NCI-H146 treated with DMSO at 0.1 percent for 48 hours (cell line): ENCODE results near the gene SERTAD4.
A peak's percentile ranks its signal among the peaks of the same experiment; 100 is the strongest.
"Not testable (repeated sequence)": the region's sequence is repeated elsewhere in the genome, so short reads cannot be mapped to it uniquely, and the experiment has no call there.

Source experiments
- DNase-seq: peaks from one replicate; lab custom pipeline; 2025; ENCODE audit not compliant: unreplicated experiment; lab: John Stamatoyannopoulos, UW

The SERTAD4 gene

GRCh38 chr1:210232511-210233215, at the start of gene SERTAD4:
Gene SERTAD4 (plus strand): TSS chr1:210232796. CDS start chr1:210237961, 5,165 bp downstream.
- DNase-seq = peak; percentile 37

- DNase-seq = no peak
Observed at GRCh38 chr1:210185063-210185462, 47.5 kb upstream of the SERTAD4 start.

GRCh38 chr1:210187849-210188606, 44.6 kb upstream of the SERTAD4 start:
- not testable (repeated sequence) for DNase-seq

GRCh38 chr1:210189426-210189825, 43.2 kb upstream of the SERTAD4 start:
- no peak for DNase-seq

GRCh38 chr1:210195635-210196160, 36.9 kb upstream of the SERTAD4 start:
- DNase-seq = no peak

GRCh38 chr1:210196266-210196665, 36.3 kb upstream of the SERTAD4 start:
- DNase-seq = not testable (repeated sequence)

- no peak for DNase-seq
Observed at GRCh38 chr1:210198840-210199239, 33.8 kb upstream of the SERTAD4 start.

- DNase-seq = no peak
Observed at GRCh38 chr1:210200124-210200736, 32.4 kb upstream of the SERTAD4 start.

- DNase-seq = no peak
Observed at GRCh38 chr1:210201681-210202080, 30.9 kb upstream of the SERTAD4 start.

- no peak for DNase-seq
Observed at GRCh38 chr1:210207597-210208450, 24.8 kb upstream of the SERTAD4 start.

GRCh38 chr1:210213335-210213734, 19.3 kb upstream of the SERTAD4 start:
- DNase-seq = no peak

- DNase-seq = no peak
Observed at GRCh38 chr1:210214573-210215409, 17.8 kb upstream of the SERTAD4 start.

GRCh38 chr1:210217482-210217881, 15.1 kb upstream of the SERTAD4 start:
- no peak for DNase-seq

- no peak for DNase-seq
Observed at GRCh38 chr1:210218047-210218446, 14.5 kb upstream of the SERTAD4 start.

- no peak for DNase-seq
Observed at GRCh38 chr1:210222340-210223006, 10.1 kb upstream of the SERTAD4 start.

GRCh38 chr1:210223226-210223904, 9.2 kb upstream of the SERTAD4 start:
- DNase-seq = no peak

GRCh38 chr1:210228158-210228557, 4.4 kb upstream of the SERTAD4 start:
- DNase-seq = no peak

GRCh38 chr1:210230149-210230695, 2.4 kb upstream of the SERTAD4 start:
- no peak for DNase-seq
